Suprapubic skin (tissue), 3 donors: Measurements from ENCODE around the gene PMVK.

Source experiments
- POLR2A ChIP-seq, 2 donors: fragments of 450-650 bp; IDR thresholded peaks; one replicate each; pipeline ENCODE4 v1.6.1; 2017; ENCODE audit warnings: antibody characterized with exemption in 2 of 2, mild to moderate bottlenecking in 2 of 2, moderate library complexity in 2 of 2
- TF ChIP-seq, protein P1 (sequence below), 2 donors: fragments of 200-600 bp in 1 of 2; fragments of 450-650 bp in 1 of 2; sonication (generic) in 1 of 2; IDR thresholded peaks; one replicate each; pipeline ENCODE4 v1.5.1; 2016 to 2019; ENCODE audit warnings: antibody characterized with exemption in 2 of 2, mild to moderate bottlenecking in 1 of 2, moderate library complexity in 1 of 2

DNA sequence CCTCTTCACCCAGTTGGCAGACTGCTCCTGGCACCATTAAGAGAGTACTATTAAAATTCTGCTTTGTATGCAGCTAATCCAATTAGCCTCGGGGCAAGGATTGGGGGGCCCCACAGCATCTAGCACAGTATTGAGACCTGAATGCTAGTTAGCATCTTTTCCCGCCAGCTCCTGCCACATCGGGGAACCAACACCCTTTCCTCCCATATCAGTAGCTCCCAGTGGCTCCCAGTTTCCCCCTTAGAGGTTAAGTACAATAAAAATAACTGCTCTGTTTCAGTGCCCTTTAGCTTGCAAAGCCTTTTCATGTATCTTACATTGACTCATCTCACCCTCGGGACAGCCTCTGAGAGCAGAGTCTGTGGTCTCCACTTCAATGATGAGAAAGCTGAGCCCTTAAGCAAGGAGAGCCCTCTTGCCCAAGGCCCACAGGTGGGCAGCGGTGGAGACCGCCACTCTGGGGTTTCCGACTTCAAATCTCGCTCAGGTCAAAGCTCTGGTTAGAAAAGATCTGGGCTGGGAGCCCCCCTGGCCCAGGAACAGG, 4.2 kb upstream of the PMVK start:
- no peak for TF ChIP-seq POLR2A (IDR thresholded peaks at IDR 0.05)
- TF ChIP-seq, protein P1, sequence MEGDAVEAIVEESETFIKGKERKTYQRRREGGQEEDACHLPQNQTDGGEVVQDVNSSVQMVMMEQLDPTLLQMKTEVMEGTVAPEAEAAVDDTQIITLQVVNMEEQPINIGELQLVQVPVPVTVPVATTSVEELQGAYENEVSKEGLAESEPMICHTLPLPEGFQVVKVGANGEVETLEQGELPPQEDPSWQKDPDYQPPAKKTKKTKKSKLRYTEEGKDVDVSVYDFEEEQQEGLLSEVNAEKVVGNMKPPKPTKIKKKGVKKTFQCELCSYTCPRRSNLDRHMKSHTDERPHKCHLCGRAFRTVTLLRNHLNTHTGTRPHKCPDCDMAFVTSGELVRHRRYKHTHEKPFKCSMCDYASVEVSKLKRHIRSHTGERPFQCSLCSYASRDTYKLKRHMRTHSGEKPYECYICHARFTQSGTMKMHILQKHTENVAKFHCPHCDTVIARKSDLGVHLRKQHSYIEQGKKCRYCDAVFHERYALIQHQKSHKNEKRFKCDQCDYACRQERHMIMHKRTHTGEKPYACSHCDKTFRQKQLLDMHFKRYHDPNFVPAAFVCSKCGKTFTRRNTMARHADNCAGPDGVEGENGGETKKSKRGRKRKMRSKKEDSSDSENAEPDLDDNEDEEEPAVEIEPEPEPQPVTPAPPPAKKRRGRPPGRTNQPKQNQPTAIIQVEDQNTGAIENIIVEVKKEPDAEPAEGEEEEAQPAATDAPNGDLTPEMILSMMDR (IDR thresholded peaks at IDR 0.05), result no peak
